GM21825 (cell line): ENCODE data around the gene ACTN1.

Experiments used
- ATAC-seq: cut with Tn5 transposase; IDR thresholded peaks from one replicate; pipeline ENCODE4 v1.9.1; 2021; ENCODE audit warnings: mild to moderate bottlenecking, moderate library complexity; ENCODE audit not compliant: unreplicated experiment

Gene ACTN1

DNA sequence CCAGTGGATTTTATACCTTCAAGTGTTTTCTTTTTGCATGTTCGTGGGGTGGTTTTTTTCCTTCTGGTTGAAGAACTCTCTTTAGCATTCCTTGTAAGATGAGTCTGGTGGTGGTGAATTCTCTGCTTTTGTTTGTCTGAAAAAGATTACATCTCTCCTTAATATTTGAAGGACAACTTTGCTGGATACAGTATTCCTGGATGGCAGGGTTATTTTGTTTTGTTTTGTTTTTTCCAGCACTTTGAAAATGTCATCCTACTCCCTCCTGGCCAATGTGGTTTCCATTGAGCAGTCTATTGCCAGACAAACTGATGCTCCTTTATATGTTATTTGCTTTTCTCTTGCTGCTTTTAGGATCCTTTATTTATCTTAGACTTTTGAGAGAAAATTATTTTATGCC, 143.0 kb downstream of the ACTN1 start:
- ATAC-seq = no peak

DNA sequence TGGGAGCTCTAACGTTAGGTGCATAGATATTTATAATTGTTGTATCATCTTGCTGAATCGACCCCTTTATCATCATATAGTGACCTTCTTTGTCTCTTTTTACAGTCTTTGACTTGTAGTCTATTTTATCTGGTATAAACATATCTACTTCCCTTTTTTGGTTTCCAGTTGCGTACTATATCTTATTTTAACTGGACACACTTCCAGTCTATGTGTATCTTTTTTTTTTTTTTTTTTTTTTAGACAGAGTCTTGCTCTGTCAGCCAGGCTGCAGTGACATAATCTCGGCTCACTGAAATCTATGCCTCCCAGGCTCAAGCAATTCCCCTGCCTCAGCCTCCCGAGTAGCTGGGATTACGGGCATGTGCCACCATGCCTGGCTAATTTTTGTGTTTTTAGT, 144.3 kb downstream of the ACTN1 start:
- no peak for ATAC-seq

DNA sequence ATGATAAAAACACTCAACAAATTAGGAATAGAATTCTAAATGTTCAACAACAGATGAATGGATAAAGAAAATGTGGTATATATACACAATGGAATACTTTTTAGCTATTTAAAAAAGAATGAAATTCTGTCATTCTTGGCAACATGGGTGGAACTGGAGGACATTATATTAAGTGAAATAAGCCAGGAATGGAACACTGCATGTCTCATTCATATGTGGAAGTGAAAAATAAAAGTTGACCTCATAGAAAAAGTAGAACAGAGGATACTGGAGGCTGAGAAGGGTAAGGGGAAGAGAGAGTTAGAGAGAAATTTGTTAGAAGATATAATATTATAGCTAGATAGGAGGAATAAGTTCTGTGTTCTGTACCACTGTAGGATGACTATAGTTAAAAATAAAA, 150.4 kb downstream of the ACTN1 start:
- no peak for ATAC-seq

DNA sequence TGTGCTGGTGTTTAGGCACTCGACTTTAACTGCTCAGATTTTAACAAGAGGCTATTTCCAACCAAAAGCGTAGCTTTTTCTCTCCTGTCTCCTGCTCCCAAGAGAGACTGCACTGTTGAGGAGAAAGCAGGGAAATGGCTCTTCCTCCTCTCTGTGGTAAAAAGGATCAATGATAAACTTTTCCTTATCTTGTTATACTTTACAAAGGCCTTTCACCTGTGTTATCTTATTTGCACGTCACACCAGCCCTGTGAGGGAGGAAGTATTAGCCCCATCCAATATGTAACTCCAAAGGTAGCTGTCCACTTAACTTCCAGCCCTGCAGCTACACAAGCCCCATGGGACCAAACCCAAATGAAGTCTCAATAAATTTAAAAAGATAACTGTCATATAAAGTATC, 153.4 kb downstream of the ACTN1 start:
- ATAC-seq = no peak

DNA sequence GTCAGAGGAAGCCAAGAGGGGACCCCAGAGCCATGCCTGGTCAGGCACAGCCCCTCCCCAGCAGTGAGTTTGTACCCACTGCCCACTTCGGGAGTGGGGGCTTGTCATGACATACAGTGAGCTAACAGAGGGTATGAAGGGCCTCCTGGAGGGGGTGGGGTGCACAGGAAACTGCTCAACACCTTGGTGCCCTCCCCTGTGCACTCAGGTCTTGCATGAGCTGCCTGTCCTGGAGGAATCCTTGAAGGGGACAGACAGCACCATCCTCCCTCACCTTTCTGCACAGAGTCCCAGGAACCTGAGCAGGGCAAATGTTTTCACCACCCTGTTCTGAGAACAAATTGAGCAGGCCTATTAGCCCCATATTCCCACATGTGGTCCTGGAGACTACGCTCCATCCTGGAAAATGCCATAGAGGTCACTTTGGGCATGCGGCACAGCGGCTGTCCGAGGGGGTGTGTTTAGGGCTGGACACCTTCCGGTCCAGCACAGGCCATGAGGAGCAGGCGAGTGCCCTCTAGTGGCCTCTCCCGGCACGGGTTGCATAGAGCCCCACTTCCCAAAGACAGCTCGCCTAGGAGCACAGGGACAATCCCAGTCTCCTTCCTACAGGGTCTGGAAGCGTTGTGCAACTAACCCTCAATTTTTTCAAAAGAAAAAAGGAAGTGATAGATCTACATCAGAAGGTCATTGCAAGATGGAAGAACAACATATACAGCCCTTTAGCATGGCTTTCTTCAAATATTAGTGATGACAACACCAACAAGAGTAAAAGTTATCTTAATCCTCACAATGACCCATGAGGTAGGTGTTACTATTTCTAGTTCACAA, 154.4 kb downstream of the ACTN1 start:
- ATAC-seq = no peak

DNA sequence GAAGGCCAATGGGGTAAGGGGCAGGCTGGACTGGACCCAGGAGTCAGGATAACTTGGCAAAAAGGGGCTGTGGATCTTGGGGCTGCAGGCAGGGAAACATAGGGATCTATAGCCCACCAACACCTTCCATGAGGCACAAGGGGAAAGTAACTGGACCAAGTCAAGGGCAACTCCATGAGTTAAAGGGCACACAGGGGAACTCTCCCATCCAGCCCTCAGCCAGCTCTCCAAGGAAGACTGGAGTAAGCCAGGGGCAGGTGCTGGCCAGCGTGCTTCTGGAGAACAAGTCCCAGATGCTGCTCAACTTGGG, 154.9 kb downstream of the ACTN1 start:
- no peak for ATAC-seq
